ENCODE data around the gene POLR2M.

- TF ChIP-seq, protein P1, sequence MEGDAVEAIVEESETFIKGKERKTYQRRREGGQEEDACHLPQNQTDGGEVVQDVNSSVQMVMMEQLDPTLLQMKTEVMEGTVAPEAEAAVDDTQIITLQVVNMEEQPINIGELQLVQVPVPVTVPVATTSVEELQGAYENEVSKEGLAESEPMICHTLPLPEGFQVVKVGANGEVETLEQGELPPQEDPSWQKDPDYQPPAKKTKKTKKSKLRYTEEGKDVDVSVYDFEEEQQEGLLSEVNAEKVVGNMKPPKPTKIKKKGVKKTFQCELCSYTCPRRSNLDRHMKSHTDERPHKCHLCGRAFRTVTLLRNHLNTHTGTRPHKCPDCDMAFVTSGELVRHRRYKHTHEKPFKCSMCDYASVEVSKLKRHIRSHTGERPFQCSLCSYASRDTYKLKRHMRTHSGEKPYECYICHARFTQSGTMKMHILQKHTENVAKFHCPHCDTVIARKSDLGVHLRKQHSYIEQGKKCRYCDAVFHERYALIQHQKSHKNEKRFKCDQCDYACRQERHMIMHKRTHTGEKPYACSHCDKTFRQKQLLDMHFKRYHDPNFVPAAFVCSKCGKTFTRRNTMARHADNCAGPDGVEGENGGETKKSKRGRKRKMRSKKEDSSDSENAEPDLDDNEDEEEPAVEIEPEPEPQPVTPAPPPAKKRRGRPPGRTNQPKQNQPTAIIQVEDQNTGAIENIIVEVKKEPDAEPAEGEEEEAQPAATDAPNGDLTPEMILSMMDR (IDR thresholded peaks at IDR 0.05): no peak
- no peak for TF ChIP-seq POLR2A (IDR thresholded peaks at IDR 0.05)
Observed at GRCh38 chr15:57752840-57753239, 46.3 kb downstream of the POLR2M start.

Data from uterus (tissue), 2 donors.